HFFc6 (cell line): ENCODE data around the gene SIGLEC9. TPM values are rescaled to one million over a fixed set of nuclear protein-coding genes. Genes with fewer than 3 reads are reported as not detected.

Source experiments
- DNase-seq: peaks from one replicate; pipeline ENCODE4 v3.0.0-alpha.2; 2018
- H3K27ac Mint-ChIP-seq: 2 replicates; pipeline ENCODE4 v1.8.0; 2020; ENCODE audit warnings: mild to moderate bottlenecking, mixed read lengths
- H3K27me3 Mint-ChIP-seq: 2 replicates; pipeline ENCODE4 v1.8.0; 2021; ENCODE audit warnings: mild to moderate bottlenecking, moderate library complexity, mixed read lengths; ENCODE audit not compliant: insufficient read depth
- H3K36me3 Mint-ChIP-seq: 2 replicates; pipeline ENCODE4 v1.8.0; 2021; ENCODE audit warnings: low read depth, mixed read lengths
- H3K4me1 Mint-ChIP-seq: 2 replicates; pipeline ENCODE4 v1.8.0; 2020; ENCODE audit warnings: low read depth, mixed read lengths
- H3K4me3 Mint-ChIP-seq: 2 replicates; pipeline ENCODE4 v1.8.0; 2020; ENCODE audit warnings: mild to moderate bottlenecking, moderate library complexity, mixed read lengths
- H3K9me3 Mint-ChIP-seq: 2 replicates; pipeline ENCODE4 v1.8.0; 2020; ENCODE audit warnings: mild to moderate bottlenecking, mixed read lengths
- total RNA-seq, 6 experiments: library from RNA; stranded (reverse); fragmentation: NEBNext Ultra II Directional; extraction: Animal tissue kit (Norgen Biotek cat#: 25700); gene quantifications; 2 replicates in 1 of 6; 3 replicates in 5 of 6; pipeline ENCODE4 v1.2.3, GENCODE V29; 2021
- TF ChIP-seq, protein P1 (sequence below): fragments of 200-600 bp; sonication (generic); IDR thresholded peaks from 2 replicates; pipeline ENCODE4 v1.5.0; 2021; ENCODE audit warnings: antibody characterized with exemption, mild to moderate bottlenecking

SIGLEC9 gene
- total RNA-seq, 6 experiments from 2014 or later = not detected

DNA sequence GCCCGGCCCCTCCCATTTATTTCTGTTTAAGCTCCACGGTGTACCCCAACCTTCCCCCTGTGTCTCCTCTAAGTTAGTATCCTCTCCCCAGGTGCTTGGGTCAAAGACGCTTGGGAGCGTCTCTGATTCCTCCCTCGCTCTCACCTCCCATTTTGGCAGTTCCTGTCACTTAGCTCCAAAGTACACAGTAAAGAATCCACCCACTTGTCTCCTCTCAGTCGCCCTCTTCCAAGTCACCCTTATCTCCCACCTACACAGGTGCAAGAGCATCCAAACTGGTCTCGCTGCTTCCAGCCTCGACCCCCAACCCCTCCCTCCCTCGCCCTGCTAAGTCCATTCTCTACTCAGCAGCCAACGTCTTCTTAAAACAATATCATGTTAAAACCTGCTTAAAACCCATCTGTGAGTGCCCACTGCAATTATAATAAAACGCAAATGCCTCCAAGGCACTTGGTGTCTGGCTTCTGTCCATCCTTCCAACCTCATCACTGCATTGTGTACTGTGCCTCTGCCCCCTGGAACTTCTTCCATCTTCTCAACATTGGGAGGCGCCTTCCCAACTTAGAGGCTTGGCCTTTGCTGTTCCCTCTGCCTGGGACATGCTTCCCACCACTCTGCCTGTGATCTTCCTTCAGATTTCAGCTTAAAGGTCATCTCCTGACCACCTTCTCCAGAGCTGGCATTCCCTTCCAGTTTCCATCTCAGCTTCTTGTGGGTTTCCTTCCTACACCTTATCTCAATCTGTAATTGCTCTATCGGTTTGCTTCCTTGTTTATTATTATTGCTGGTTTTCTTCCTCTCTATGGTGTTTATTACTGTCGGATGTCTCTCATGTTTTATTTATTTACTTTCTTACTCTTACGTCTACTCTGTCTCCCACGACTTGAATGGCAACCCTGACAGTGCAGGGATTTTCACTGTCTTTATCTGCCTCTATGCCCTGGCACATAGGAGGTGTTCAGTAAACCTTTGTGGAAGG lies 32.5 kb upstream of the SIGLEC9 start:
- peaks cover 5% of the 10 kb centered on the region; the same call in 1 of the 2 replicates for H3K36me3 Mint-ChIP-seq
- no peak overlapping the region for H3K27ac Mint-ChIP-seq
- H3K27me3 Mint-ChIP-seq = peaks cover 2% of the 10 kb centered on the region; the same call in 1 of the 2 replicates
- peaks cover 11% of the 10 kb centered on the region for H3K4me1 Mint-ChIP-seq
- no peak overlapping the region for H3K4me3 Mint-ChIP-seq
- DNase-seq = no peak
- H3K9me3 Mint-ChIP-seq = no peaks in the 10 kb centered on the region
- TF ChIP-seq, protein P1, sequence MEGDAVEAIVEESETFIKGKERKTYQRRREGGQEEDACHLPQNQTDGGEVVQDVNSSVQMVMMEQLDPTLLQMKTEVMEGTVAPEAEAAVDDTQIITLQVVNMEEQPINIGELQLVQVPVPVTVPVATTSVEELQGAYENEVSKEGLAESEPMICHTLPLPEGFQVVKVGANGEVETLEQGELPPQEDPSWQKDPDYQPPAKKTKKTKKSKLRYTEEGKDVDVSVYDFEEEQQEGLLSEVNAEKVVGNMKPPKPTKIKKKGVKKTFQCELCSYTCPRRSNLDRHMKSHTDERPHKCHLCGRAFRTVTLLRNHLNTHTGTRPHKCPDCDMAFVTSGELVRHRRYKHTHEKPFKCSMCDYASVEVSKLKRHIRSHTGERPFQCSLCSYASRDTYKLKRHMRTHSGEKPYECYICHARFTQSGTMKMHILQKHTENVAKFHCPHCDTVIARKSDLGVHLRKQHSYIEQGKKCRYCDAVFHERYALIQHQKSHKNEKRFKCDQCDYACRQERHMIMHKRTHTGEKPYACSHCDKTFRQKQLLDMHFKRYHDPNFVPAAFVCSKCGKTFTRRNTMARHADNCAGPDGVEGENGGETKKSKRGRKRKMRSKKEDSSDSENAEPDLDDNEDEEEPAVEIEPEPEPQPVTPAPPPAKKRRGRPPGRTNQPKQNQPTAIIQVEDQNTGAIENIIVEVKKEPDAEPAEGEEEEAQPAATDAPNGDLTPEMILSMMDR = no peak

DNA sequence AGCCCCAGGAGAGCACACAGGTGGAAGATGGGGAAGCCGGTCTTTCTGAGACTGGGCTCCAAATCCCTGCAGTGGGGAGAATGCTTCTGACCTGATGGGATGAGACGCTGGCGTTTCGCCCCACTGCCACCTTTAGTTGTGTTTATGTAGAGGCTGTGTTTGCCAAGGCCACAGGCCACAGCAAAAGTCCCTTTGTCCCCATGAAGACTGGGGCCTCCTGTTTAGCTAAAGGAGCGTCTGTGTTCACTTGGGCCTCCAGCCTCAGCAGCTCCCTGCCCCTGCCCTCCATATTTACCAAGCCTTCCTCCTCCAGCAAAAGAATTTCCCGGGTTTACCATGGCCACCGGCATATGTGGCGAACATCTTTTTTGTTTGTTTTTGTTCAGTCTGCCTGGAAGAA lies 31.6 kb upstream of the SIGLEC9 start:
- Mint-ChIP-seq H3K27ac (no peak overlapping the region), H3K4me3 (no peak overlapping the region), H3K9me3 (no peaks in the 10 kb centered on the region), H3K4me1 (peaks cover 13% of the 10 kb centered on the region), H3K36me3 (peaks cover 6% of the 10 kb centered on the region; the same call in 1 of the 2 replicates), H3K27me3 (peaks cover 2% of the 10 kb centered on the region; the same call in 1 of the 2 replicates)
- TF ChIP-seq, protein P1 = no peak
- no peak for DNase-seq

GRCh38 chr19:51093510-51094345 lies 31.0 kb upstream of the SIGLEC9 start:
- TF ChIP-seq, protein P1 = no peak
- no peak overlapping the region for H3K27ac Mint-ChIP-seq
- H3K36me3 Mint-ChIP-seq = peaks cover 6% of the 10 kb centered on the region; the same call in 1 of the 2 replicates
- peaks cover 13% of the 10 kb centered on the region for H3K4me1 Mint-ChIP-seq
- no peak for DNase-seq
- H3K4me3 Mint-ChIP-seq = no peak overlapping the region
- H3K9me3 Mint-ChIP-seq = no peaks in the 10 kb centered on the region
- peaks cover 2% of the 10 kb centered on the region; the same call in 1 of the 2 replicates for H3K27me3 Mint-ChIP-seq

- DNase-seq = no peak
- H3K4me1 Mint-ChIP-seq = peaks cover 13% of the 10 kb centered on the region
Observed at GRCh38 chr19:51094696-51095279, 29.9 kb upstream of the SIGLEC9 start.

More at GRCh38 chr19:51094696-51095279, 29.9 kb upstream of the SIGLEC9 start:
- peaks cover 6% of the 10 kb centered on the region; the same call in 1 of the 2 replicates for H3K36me3 Mint-ChIP-seq
- no peak overlapping the region for H3K4me3 Mint-ChIP-seq
- H3K9me3 Mint-ChIP-seq = no peaks in the 10 kb centered on the region
- TF ChIP-seq, protein P1 = peak; percentile 87
- H3K27me3 Mint-ChIP-seq = peaks cover 2% of the 10 kb centered on the region; the same call in 1 of the 2 replicates
- H3K27ac Mint-ChIP-seq = no peak overlapping the region
